Mammary epithelial cell (primary cell): ENCODE measurements around the gene HOXB2.

ENCODE experiments used
- EZH2 ChIP-seq: IDR thresholded peaks from 2 replicates; pipeline ENCODE4 v1.6.1; 2012; ENCODE audit warnings: low read length, inconsistent platforms, borderline replicate concordance
- TF ChIP-seq, protein P1 (sequence below), 2 donors: IDR thresholded peaks in 1 of 2; conservative IDR thresholded peaks in 1 of 2; 2 replicates each; pipeline ENCODE4 v1.5.1; 2011 to 2012; ENCODE audit warnings: inconsistent platforms in 2 of 2, low read length in 2 of 2, mild to moderate bottlenecking in 2 of 2, control low read depth in 1 of 2, low read depth in 1 of 2; ENCODE audit not compliant: insufficient read depth in 1 of 2; ENCODE audit errors: extremely low read depth in 1 of 2

DNA sequence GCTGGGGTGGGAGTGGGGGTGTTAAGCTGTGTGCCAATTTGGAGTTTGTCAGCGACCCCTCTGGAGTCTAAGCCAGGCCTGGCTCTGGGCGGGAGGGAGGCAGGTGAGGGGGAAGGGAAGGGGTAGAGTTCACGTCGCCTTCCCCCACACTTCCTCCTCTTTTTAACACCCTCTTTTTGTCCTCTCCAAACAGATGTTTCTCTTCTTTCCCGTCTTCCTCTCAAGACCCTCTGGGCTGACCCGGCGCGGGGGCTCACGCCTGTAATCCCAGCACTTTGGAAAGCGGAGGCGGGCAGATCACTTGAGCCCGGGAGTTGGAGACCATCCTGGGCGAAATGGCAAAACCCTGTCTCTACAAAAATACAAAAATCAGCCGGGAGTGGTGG lies 17.4 kb downstream of the HOXB2 start:
- no peak for TF ChIP-seq EZH2
- TF ChIP-seq, protein P1, sequence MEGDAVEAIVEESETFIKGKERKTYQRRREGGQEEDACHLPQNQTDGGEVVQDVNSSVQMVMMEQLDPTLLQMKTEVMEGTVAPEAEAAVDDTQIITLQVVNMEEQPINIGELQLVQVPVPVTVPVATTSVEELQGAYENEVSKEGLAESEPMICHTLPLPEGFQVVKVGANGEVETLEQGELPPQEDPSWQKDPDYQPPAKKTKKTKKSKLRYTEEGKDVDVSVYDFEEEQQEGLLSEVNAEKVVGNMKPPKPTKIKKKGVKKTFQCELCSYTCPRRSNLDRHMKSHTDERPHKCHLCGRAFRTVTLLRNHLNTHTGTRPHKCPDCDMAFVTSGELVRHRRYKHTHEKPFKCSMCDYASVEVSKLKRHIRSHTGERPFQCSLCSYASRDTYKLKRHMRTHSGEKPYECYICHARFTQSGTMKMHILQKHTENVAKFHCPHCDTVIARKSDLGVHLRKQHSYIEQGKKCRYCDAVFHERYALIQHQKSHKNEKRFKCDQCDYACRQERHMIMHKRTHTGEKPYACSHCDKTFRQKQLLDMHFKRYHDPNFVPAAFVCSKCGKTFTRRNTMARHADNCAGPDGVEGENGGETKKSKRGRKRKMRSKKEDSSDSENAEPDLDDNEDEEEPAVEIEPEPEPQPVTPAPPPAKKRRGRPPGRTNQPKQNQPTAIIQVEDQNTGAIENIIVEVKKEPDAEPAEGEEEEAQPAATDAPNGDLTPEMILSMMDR (conservative IDR thresholded peaks at IDR 0.05 in 1 of 2, IDR thresholded peaks at IDR 0.05 in 1 of 2; ENCODE audit: extremely low read depth in 1 of 2, insufficient read depth in 1 of 2, low read depth in 1 of 2, low read length in 2 of 2) = no peak
